Umbilical cord (tissue), 2 donors: Measurements from ENCODE around the gene CLEC4F. TPM values are rescaled to one million over a fixed set of nuclear protein-coding genes. Genes with fewer than 3 reads are reported as not detected.
A peak's percentile ranks its signal among the peaks of the same experiment; 100 is the strongest.
"Not testable (repeated sequence)": the region's sequence is repeated elsewhere in the genome, so short reads cannot be mapped to it uniquely, and the experiment has no call there.

Source experiments
- DNase-seq: peaks from one replicate; pipeline ENCODE4 v3.0.0-alpha.2; 2015; ENCODE audit warnings: low spot score
- total RNA-seq: library from RNA; depleted of rRNA; stranded (reverse); fragments of >200 nt; gene quantifications from one replicate; pipeline ENCODE4 v1.2.3, GENCODE V29; 2014; ENCODE audit warnings: low replicate concordance; ENCODE audit not compliant: insufficient read depth

Gene CLEC4F
- total RNA-seq, 1 donor from 2014 or later: not detected

DNA sequence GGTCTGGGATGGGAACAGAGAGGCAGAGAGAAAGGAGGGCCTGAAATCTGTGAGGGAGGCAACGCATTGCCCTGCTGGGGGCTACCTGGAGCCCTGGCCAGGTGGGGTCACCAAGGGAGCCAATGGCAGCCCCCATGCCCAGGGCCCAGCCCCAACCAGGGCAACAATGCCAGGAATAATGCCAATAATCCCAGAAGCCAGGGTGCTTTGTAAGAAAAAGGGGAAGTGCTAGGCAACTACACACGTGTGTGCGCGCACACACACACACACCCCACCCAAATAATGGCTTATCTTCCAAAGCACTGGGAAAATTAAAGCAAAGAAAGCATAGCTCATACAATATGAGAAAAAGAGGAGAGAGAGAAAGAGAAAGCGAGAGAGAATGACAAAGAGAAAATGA lies 7.0 kb upstream of the CLEC4F start:
- no peak for DNase-seq

DNA sequence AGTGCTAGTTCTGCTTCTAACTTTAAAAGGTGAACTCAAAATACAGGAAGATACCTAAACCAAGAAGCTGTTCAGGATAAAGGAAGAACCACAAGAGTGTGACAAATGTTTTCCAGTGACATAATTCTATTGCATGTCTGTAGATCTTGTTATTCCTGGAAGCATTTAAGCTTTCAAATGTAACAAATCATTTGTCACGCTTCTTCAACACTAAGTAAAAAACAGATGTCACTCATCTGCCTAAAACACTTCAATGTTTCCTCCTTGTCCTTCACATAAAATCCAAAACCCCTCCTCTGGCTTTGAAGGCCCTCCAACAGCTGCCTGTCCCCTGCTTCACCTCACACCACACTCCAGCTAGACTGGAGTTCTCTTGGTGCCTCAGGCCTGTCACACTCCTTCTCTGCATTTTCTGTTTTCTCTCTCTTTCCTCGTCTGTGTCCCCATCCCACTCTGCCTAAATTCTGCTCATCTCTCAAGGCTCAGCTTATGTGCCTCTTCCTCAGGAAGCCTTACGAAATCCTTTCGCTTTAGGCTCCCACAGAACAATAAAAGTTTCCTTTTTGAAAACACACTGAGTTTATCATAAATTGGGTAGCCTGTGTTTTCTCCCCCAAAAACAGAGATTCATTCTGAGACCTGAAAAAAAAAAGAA lies 6.4 kb upstream of the CLEC4F start:
- no peak for DNase-seq

DNA sequence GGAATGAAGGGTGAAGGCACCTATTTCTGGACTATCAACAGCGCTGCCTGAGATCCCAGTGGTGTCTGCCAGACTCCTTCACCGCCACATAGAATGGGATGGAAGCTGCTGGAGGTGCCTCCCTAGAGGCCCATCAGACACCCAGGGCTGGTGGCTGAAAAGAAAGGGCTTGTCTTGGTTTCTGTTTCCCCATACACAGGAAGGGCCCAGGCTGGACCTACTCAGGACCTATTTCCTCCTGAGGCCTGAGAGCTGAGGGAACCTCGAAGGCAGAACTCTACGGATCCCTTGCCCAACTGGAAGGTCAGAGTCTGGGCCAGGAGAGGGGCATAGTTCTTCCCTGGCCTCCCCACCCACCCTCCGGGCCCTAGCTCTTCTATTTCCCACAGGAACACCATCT lies 2.9 kb upstream of the CLEC4F start:
- DNase-seq: no peak

DNA sequence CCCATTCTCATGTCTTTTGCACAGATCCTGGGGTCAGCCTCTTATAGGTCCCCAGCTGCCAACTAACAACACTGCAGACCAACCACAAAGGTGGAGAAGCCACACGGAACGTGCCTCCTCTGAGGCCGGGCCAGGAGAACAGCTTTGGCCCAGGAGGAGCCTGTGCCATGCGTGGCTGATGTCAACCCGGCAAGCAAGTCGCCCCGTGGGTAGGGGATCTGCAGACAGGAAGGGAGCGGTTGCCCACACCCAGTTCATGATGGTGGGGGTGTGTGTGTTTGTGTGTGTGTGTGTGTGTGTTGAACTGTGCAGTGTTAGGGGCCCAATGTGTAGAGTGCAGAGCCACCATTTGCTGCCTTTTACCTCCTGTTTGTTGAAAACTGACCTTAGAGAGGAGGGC lies 2.4 kb upstream of the CLEC4F start:
- no peak for DNase-seq

DNA sequence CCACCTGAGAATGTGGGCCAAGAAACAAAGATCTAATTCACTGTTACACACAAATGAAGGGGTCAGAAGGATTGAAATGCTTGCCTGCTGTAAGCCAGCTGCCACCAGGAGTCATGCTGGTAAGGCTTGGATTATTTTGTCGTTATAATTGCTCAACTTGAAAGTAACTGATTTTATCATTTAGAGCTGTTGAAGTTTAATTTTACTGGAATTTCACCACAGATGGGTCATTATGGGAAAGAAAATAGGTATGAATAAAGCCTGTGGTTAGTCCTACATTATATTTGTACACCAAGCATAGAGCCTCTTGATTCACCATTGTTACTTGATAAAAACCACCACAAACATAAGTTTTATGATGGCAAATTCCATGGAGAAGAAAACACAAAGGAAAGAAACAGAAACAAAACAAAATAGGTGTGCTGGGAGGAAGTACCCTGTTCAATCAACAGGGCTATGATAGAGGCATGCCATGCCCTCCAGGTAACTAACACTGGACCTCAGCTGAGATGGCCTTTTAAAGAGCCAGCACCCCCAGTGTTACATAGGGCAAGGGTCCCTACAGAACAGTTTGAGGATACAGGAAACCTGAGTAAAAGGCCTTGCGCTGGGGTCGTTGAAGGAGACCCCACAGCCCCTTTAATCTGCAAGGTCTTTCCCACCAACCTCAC lies 3.0 kb downstream of the CLEC4F start:
- DNase-seq: no peak

DNA sequence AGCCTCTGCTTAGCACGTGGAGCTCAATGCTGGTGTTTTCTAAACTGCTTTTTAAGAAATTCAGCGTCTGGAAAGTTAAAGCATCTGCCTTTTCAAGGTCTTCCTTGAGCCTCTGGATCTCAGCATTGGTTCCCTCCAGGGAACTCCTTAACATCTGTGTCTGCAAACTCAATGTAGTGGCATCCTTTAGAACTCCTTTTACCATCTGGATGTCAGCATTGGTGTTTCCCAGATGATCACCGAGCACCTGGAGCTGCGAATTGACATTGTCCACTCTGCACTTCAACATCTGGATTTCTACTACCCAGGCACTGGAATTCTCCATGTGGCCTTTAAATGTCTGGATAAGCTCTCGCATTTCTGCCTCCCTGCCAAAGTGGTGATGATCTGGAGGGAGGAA lies 3.7 kb downstream of the CLEC4F start:
- peak; percentile 23 for DNase-seq

DNA sequence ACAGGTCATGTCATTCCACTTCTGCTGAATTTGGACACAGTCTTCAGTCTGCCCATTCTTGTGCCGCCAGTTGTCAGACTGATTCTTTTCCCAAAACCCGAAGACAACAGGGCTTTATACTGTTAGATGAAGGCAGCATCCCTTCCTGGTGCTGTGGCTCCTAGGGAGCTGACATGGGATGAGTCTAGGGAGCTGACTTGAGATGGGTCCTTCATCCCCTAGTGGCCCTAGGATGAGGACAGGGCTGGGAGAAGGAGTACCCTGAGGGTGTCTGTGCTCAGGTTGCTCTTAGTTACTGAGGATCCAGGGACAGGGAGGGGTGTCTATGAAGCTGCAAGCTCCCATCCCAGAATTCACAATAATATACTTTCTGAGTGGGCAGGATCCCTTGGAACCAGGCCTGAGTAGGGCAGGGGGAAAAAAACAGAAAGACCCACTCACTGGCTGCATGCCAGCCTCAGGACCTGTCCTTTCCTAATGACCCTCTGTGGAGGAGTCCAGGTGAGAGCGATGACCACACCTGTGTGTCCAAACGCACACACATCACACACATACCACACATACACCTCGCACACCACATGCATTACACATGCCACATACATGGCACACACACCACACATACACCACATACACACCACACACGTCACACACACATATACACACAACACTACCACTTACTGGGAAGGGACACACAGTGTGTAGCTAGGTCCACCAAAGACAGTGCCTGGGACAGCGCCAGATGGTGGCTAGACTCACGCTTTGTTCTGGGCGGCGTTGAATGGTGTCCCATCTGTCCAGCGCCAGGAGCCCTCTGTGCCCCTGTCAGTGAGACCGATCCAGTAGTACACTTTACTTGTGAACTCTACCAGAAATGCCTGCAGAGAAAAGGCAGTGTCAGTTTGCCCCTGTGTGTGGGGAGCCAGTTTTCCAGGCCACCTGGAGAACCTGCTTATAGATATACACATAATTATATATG lies 11.1 kb downstream of the CLEC4F start:
- no peak for DNase-seq

DNA sequence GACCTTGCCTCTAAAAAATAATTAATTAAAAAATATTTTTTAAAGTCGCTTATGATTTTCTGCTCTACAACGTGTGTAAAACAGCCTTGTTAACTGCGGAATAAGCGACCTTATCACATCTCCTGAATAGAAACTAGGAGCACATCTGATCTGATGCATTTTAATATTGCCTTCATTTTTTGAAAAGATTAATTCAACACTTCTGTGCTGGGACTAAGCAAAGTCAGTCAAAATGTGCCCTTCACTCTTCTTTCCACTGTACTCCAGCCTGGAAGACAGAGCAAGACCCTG lies 12.6 kb downstream of the CLEC4F start:
- DNase-seq: no peak

DNA sequence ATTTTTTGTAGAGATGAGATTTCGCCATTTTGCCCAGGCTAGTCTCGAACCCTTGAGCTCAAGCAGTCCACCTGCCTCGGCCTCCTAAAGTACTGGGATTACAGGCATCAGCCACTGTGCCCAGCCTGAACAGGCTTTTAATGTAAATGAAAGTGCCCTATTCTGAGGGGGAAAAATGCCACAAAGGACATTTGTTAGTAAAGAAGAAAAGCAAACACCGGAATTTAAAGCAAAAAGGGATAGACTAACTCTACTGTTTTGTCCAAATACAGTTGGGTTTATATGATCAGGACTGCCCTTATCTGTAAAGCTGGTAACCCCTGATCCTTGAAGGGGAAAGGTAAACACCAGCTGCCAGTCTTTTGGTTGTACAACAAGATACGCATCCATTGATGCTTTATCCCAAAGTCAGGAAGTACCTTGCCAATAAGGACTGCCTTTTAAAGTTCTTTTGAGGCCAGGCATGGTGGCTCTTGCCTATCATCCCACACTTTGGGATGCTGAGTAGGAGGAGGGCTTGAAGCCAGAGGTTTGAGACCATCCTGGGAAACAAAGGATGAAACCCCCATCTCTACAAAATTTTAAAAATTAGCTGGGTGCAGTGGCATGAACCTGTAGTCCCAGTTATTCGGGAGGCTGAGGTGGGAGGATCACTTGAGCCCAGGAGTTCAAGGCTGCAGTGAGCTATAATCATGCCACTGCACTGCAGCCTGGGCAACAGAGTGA lies 13.1 kb downstream of the CLEC4F start:
- DNase-seq: no peak

DNA sequence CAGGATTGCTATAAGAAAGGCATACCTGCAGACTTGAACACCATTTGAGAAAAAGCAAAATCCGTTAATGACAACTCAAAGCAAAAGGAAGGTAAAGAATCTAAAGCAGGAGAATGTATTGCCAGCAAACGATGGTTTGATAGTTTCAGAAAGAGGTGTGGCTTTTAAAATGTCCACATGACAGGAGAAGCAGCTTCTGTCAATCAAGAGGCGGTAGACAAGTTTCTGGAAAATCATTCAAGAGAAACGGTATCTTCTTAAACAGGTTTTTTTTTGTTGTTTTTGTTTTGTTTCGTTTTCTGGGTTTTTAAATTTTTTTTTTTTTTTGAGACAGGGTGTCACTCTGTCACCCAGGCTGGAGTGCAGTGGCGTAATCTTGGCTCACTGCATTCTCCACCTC lies 13.8 kb downstream of the CLEC4F start:
- DNase-seq: no peak

DNA sequence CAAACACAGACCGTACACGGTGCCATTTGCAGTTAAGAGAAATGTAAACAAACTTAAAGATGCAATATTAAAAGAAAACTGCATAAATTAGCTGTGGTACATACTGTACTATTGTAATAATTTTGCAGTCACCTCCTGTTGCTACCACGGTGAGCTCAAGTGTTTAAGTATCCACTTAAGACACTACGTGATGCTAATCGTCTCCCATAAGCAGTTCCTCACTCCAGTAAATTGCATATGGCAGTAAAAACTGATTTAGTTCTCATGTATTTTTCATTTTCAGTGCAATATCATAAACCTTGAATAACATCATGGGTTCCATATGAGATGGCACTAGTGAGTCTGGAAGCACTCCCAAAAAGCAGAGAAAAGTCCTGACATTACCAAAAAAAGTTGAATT lies 14.4 kb downstream of the CLEC4F start:
- DNase-seq: no peak

DNA sequence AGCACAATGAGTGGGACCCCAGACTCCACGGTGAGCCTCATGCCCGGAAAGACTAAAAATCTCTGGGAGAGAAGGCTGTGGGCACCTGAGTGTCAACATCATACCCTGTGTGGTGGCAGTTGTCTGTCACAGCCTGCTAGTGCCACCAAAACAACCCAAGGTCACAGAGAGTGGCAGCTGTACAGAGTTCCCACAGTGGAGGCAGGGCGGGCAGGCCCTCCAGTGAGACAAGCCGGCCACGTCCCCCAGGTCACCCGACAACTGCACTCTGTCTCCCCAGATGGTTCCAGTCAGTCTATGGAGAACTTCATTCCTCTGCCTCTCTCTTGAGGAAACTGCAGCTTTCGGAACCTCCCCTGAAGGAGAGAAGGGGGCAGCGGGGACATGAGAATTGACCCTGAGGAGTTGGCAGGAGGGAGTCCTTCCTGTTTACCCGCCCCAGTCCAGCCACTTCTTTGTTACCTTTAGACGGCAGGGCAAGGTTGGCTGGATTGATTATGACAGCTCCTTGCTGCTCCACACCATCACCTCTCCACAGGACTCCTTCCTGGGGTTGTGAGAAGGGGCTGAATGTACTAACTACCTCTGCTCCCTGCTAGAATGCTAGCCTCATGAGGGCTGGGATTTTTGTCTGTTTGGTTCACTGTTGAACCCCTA lies 18.7 kb downstream of the CLEC4F start:
- no peak for DNase-seq

DNA sequence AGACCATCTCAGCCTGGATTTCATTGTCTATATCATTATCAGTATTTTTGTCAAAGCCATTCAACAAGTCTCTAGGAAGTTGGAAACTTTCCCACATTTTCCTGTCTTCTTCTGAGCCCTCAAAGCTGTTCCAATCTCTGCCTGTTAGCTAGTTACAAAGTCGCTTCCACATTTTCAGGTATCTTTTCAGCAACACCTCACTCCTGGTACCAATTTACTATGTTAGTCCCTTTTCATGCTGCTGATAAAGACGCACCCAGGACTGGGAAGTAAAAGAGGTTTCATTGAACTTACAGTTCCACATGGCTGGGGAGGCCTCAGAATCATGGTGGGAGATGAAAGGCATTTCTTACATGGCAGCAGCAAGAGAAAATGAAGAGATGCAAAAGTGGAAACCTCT lies 20.7 kb downstream of the CLEC4F start:
- DNase-seq: no peak

DNA sequence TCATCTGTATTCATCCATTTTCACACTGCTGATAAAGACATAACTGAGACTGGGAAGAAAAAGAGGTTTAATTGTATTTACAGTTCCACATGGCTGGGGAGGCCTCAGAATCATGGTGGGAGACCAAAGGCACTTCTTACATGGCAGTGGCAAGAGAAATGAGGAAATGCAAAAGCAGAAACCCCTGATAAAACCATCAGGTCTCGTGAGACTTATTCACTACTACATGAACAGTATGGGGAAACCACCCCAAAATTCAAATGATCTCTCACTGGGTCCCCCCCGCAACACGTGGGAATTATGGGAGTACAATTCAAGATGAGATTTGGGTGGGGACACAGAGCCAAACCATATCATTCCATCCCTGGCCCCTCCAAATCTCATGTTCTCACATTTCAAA lies 22.4 kb downstream of the CLEC4F start:
- DNase-seq: not testable (repeated sequence)

DNA sequence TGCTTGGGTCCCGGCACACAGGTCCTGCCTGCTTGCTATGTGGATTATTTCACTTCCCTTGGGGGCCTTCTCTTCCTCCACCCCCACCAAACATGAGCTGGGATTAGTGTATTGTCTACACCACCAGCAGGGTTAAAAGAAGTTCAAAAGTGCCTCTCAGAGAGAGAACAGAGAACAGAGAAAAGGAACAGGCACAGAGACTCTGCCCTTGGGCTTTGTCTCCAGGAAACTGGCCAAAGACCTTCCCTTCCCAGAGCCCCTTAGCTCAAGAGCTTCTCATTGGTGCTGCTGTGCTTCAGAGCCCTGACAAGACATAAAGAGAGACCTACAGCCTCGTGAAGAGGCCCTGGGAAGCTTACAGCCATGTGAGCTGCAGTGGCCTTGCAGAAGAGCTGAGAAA lies 22.9 kb downstream of the CLEC4F start:
- peak; percentile 83 for DNase-seq

DNA sequence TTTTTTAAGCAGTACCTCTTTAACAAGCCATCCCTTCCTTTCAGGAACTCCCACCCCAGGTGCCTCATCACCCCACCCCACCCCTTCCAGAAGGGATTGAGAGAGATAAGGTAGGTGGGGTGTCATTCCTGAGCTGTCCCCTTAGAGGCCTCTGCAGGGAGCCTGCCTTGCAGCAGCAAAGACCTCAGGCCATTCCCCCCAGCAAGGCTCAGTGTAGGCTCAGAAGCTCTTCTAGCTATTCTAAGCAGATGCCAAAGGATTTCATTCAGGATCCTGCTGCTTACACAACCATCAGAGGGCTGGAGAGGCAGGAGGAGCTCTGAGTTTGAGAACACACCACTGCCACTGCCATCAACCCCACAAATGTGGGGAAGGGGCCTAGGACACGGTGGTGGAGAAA lies 24.1 kb downstream of the CLEC4F start:
- peak; percentile 86 for DNase-seq

DNA sequence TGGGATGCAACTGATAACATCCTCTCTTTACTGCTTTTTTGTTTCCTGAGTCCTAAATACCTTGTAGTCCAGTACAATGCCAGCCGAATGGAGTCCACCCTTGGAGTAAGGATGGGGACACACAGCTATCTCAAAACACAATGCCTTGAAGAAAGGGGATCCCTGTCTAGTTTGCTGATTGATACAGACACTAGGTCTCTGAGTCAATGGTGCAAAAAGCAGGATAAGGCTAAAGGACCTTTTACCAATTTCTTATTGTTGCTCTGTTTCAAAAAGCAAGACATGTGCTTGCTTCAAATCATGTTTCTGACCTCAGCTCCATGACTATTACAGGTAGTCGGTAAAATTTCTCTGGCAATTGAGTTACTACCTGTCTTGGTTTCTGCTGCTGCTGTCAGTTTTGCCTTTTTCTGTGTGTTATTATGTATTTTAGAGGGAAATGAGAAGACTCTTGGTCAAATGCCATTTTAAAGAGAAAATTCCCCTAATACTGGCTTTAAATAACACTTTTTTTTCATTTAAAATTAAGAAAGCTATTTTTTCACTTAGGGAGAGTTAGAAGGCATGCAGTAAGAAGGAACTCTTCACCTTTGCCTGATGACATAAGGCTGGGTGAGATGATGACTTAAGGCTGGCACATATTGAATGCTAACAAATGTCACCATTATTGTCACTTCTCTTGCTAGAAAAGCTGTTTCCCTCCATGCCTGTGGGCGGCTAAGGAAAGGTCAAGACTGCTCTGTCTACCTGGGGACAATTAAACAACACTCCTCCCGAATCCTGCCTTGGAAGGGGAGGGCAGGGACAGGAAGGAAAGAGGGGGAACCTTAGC lies 25.0 kb downstream of the CLEC4F start:
- no peak for DNase-seq

DNA sequence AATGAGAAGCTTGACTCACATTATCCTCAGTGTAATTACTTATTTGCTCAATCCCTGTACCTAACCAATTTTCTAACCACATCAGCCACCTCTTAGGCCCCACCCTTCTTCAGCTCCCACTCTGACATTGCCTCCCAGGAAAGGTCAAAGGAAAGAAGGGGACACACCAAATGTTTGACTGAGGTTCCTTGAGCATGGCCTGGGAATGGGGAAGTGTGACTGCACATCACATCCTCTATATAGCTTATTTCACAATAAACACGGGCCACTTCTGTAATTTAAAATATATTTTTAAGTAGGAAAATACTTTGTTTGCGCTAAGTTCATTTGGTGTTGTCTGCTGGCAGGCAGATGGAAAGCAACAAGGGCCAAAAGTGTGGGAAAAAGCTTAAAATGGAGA lies 26.9 kb downstream of the CLEC4F start:
- no peak for DNase-seq

DNA sequence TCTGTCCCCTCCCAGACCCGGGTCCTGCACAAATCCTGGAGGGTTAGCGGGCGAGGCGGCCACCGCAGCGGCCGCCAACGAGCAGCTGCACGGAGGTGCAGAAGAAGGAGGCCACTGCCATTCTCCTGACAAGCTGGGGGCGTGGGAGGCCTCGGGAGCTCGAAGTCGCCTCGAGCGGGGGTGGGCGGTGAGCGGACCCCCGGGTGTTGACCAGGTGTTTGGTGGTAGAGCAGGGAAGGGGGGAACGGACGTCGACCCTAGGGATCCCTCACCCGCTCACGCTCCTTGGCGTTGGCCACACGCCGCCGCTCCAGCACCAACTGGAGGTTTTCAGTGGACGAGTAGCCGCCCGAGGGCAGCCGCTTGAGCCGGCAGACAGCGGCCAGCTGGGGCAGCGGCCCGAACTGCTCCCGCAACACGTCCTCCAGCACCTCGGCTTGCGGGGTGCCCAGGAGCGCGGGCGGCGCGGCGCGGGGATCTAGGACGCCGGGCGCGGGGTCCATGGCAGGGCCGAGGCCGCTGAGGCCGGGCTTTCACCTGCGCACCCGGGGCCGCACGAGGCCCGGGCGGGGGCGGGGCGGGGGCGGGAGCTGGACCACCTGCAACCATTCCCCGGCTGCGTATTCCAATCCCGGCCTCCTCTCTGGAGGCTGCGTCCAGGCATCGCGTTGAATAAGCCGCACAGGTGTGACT lies 30.1 kb downstream of the CLEC4F start, which contains the start of gene FIGLA:
Gene FIGLA (minus strand): TSS at position 508 of the 693 bp plus-strand sequence. CDS start 5 bp downstream, at position 503.
- no peak for DNase-seq
